COLO668 (cell line): Measurements from ENCODE around the gene PNMA8A.

Experiments used
- DNase-seq: peaks from one replicate; lab custom pipeline; 2025; ENCODE audit not compliant: unreplicated experiment; lab: John Stamatoyannopoulos, UW

Gene PNMA8A

GRCh38 chr19:46429999-46430398, 41.4 kb downstream of the PNMA8A start:
- no peak for DNase-seq

GRCh38 chr19:46428239-46429135, 42.9 kb downstream of the PNMA8A start, which contains the start of gene PNMA8C:
PNMA8C (minus strand) TSS chr19:46428936; CDS start chr19:46428359, 577 bp downstream.
- peak; percentile 63 for DNase-seq

GRCh38 chr19:46427518-46428045, 43.8 kb downstream of the PNMA8A start:
- DNase-seq, result no peak

GRCh38 chr19:46426506-46427162, 44.7 kb downstream of the PNMA8A start:
- DNase-seq, result peak; percentile 10

- DNase-seq, result no peak
Measured at GRCh38 chr19:46426035-46426505, 45.3 kb downstream of the PNMA8A start.

- DNase-seq, result no peak
Measured at GRCh38 chr19:46423188-46423587, 48.2 kb downstream of the PNMA8A start.

GRCh38 chr19:46422344-46422743, 49.0 kb downstream of the PNMA8A start:
- no peak for DNase-seq

- DNase-seq, result no peak
Measured at GRCh38 chr19:46420056-46420455, 51.3 kb downstream of the PNMA8A start.
